CD4-positive, alpha-beta T cell treated with Interleukin-15 for 4 hours (primary cell): ENCODE results near the gene PABPC1L.

ENCODE experiments used
- DNase-seq: peaks from one replicate; pipeline ENCODE4 v3.0.0-alpha.2; 2020; ENCODE audit warnings: low spot score

PABPC1L gene

GRCh38 chr20:44900231-44900854 is 9.5 kb upstream of the PABPC1L start:
- no peak for DNase-seq

DNA sequence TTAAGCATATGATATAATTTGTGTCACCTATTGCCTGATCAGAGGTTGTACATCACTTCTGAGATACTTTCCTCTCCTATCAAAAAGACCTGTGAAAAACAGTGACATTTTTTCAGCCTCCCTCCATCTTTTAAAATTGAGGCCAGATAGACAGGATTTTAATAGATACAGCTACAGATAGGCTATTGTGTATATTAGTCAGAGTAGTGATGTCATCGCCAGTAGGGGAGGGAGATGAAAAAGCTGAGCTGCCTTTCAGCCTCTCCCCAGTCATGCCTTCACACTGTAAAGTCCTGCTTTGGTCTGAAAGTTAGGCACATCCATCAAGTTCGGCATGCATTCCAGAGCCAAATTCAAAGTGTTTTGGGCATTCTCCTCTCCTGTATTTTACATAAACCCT is 7.9 kb upstream of the PABPC1L start:
- no peak for DNase-seq

GRCh38 chr20:44904377-44904776 is 5.5 kb upstream of the PABPC1L start:
- DNase-seq, result no peak

GRCh38 chr20:44908987-44909871 is 631 bp upstream of the PABPC1L start:
- DNase-seq, result no peak

DNA sequence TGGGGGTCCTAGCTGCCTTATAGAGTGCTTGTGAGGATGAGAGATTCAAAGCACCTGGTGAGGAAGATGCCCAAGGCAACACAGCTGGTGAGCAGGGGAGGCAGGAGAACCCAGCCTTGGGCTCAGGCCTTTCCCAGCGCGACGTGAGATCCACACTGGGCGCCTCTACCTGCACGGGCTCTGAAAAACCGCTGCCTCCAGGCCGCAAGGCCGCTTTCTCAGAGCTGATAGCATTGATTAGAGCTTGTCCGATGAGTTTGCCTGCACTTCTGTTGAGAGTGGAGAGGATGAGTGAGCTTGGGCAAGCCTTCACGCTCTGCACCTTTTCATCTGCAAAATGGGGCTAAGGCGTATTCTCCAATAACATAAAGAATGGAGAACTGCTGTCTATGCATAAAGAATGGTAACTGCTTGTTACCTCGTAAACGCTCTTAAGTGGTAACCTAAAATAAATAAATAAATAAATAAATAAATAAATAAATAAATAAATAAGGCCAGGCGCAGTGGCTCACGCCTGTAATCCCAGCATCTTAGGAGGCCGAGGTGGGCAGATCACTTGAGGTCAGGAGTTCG is 916 bp downstream of the PABPC1L start:
- DNase-seq, result no peak

GRCh38 chr20:44911264-44911921 is 1.5 kb downstream of the PABPC1L start:
- DNase-seq, result peak; percentile 34

GRCh38 chr20:44912189-44912588 is 2.3 kb downstream of the PABPC1L start:
- no peak for DNase-seq

DNA sequence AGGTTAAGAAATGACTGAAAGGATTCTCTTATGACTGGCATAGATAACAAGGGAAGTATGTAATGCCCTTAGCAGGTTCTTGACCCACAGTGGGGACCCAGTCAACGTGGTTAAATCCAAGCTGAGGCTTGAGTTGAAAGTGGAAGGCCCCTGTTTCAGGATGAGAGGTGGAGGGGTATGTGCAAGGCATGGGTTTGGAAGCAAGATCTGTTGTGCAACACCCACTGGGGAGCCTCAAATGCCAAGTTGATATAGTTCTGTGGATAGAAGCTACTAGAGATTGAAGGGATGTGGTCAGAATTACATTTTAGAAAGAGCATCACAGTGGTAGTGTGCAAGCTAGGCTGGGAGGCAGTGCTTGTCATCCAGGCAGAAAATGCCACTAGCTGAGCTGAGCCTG is 5.1 kb downstream of the PABPC1L start:
- DNase-seq, result no peak

DNA sequence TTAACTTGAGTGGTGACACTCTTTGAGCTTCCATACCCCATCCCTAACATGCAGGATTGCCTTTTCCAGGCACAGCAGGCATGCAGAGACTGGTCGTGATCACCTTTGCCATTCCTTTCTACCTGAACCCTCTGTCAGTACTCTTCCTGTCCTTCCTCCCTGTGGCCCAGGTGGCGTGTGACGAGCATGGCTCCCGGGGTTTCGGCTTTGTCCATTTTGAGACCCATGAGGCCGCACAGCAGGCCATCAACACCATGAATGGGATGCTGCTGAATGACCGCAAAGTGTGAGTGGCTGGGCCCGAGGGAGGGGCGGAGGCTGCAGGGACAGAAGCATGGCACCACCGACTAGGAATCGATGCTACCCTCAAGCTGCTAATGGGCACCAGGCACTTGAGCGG is 6.7 kb downstream of the PABPC1L start:
- no peak for DNase-seq

- no peak for DNase-seq
Observed at GRCh38 chr20:44917399-44917798, 7.5 kb downstream of the PABPC1L start.

DNA sequence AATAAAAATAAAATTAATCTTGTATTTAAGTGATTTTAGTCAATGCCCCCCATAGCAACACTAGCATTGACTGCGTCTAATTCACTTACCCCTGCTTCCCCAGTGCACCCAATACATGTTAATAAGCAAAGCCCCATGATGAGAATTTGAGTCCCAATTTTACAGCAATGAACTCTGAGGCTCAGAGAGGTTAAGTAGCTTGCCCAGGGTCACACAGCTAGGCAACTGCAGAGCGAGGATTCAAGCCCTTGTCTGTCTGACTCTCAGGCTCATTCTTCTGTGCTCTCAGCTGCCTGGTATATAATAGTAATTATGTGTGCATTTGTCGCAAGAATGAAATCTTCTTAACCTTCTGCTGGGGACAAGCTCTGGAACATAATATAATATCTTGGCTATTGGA is 8.5 kb downstream of the PABPC1L start:
- DNase-seq, result no peak

DNA sequence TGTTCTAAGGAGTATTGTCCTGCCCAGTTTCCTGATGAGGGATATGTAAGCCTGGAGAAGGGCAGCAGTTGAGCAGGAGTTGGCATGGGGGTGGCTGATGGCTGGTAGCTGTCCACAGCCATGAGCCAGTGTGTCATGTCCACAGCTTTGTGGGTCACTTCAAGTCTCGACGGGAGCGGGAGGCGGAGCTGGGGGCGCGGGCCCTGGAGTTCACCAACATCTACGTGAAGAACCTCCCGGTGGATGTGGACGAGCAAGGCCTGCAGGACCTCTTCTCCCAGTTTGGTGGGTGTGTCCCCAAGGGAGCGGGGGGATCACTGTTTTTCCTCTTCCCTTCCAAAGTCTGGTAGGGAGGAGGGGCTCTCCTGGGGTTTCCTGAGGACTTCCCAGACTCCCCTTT is 8.9 kb downstream of the PABPC1L start:
- DNase-seq, result no peak

DNA sequence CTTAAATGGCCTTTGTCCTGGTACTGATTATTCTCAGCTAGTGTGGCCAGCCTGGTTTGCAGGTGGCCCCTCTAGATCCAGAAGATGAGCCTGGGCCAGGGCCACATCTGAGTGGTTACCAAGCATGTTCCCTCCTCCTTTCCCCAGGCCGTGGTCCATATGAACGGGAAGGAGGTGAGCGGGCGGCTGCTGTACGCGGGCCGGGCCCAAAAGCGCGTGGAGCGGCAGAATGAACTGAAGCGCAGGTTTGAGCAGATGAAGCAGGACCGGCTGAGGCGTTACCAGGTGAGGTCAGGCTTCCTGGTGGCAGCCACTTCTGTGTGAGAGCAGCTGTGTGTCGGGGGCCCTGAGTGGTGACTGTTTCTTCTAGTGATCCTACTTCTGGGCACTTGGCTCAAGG is 11.6 kb downstream of the PABPC1L start:
- no peak for DNase-seq

GRCh38 chr20:44924541-44924940 is 14.7 kb downstream of the PABPC1L start:
- DNase-seq, result no peak

GRCh38 chr20:44928595-44928994 is 18.7 kb downstream of the PABPC1L start:
- DNase-seq, result no peak

DNA sequence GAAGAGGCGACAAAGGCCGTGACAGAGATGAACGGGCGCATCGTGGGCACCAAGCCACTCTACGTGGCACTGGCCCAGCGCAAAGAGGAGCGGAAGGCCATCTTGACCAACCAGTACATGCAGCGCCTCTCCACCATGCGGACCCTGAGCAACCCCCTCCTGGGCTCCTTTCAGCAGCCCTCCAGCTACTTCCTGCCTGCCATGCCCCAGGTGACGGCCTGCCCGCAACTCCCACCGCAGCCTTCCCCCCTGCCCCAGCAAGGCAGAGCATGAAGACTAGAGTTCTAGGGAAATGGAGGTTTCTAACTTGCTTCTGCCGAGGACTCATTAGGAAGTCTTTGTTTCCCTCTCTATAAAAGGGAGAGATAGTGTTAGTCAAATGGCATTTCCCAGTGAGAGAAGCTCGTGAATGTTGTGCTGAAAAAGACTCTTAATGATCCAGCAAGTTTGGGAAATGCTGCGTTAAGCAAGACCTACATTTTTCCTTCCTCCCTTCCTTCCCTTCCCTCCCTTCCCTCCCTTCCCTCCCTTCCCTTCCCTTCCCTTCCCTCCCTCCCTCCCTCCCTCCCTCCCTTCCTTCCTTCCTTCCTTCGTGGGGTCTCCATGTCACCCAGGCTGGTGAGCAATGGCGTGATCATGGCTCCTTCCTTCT is 20.8 kb downstream of the PABPC1L start:
- DNase-seq, result no peak

DNA sequence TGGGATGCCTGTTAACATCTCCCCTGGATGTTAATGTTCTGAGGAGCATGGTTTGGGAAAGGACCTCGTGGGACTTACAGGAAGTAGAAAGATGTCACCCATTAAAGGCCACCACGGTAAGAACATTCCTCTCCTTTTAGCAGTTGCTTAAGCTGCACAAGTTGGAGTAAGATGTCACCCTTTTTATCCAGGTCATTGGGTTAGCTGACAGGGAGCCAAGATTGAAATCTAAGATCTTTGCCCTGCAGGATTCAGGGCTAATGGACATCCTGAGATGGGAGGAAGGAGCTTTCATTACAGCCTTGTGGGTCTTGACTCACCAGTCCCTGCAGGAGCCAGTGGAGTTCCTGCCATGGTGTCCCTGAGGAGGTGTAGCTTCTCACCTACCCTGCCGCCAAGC is 22.1 kb downstream of the PABPC1L start:
- DNase-seq, result no peak

- DNase-seq, result no peak
Observed at GRCh38 chr20:44932916-44933315, 23.1 kb downstream of the PABPC1L start.

- no peak for DNase-seq
Observed at GRCh38 chr20:44936510-44936909, 26.6 kb downstream of the PABPC1L start.

DNA sequence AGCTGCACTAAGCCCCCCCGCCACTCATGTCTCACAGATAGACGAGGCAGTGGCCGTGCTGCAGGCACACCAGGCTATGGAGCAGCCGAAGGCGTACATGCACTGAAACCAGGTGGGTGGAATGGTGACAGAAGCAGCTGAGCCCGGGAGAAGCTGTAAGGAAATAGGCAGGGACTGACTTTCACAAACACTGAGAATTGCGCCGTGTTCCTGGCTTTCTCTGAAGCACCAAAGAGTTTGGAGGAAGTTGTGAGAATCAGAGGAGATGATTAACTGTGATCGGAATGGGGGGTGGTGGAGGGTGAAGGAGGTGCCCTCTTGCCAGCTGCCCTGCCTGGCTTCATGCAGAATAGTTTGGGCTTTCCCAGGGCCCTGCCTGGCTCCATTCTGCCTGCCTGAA is 28.8 kb downstream of the PABPC1L start:
- DNase-seq, result no peak

DNA sequence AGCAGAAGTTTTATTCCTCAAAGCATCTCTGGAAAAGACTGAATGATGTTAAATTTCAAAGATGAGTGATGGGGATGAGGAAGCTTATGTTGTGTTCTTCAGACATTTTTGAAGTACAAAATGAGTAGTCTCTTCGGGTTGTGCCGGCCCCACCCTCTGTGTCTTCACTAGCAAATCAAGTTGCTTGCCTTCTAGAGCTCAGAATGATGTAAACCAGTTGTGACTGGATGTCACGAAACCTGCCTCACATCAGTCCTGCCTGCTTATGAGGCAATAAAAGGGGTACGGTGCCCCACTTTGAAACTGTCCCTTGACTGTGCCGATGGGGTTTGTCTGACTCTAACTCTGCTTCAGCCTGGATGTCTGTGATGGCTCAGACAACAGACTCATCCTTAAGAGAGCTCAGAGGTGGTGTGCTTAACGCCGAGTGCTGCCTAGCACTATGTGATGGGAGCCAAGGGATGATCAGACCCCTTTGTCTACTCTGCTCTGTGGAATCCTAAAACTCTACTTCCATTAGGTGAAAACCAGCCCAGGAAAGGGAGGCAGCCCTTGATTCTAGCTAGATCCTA is 31.3 kb downstream of the PABPC1L start:
- no peak for DNase-seq
